Uterus (tissue), 4 donors: ENCODE measurements around the gene MAP4K5. TPM values are rescaled to one million over a fixed set of nuclear protein-coding genes. Genes with fewer than 3 reads are reported as not detected.
"Not testable (repeated sequence)": the region's sequence is repeated elsewhere in the genome, so short reads cannot be mapped to it uniquely, and the experiment has no call there.

Experiments
- DNase-seq, 2 donors: peaks; one replicate each; pipeline ENCODE4 v3.0.0-alpha.2; 2019 to 2020
- H3K27ac ChIP-seq, 2 donors: fragments of 200-600 bp; sonication (generic); 1 replicate in 1 of 2; 2 replicates in 1 of 2; pipeline ENCODE4 v1.5.1; 2016 to 2018
- H3K27me3 ChIP-seq, 2 donors: fragments of 200-600 bp; sonication (generic); one replicate each; pipeline ENCODE4 v1.5.1; 2018 to 2019; ENCODE audit warnings: control low read depth in 1 of 2
- H3K36me3 ChIP-seq, 2 donors: fragments of 200-600 bp; sonication (generic); one replicate each; pipeline ENCODE4 v1.5.1; 2019; ENCODE audit warnings: control low read depth in 1 of 2
- H3K4me1 ChIP-seq, 2 donors: fragments of 200-600 bp; sonication (generic); one replicate each; pipeline ENCODE4 v1.5.1; 2018 to 2019; ENCODE audit warnings: control low read depth in 1 of 2
- H3K4me3 ChIP-seq, 2 donors: fragments of 200-600 bp; sonication (generic); 1 replicate in 1 of 2; 2 replicates in 1 of 2; pipeline ENCODE4 v1.5.1; 2018 to 2019; ENCODE audit warnings: mild to moderate bottlenecking in 1 of 2
- H3K9me3 ChIP-seq, 2 donors: fragments of 200-600 bp; sonication (generic); one replicate each; pipeline ENCODE4 v1.5.1; 2019; ENCODE audit warnings: control low read depth in 1 of 2
- POLR2A ChIP-seq, 2 donors: fragments of 450-650 bp; IDR thresholded peaks; one replicate each; pipeline ENCODE4 v1.6.1; 2016; ENCODE audit warnings: antibody characterized with exemption in 2 of 2, mild to moderate bottlenecking in 1 of 2, moderate library complexity in 1 of 2
- intact Hi-C: fragments of 100-400 bp; cut with DNase I; formaldehyde crosslinking; loops from one replicate; pipeline ENCODE4 v1.15.1; 2023; ENCODE audit warnings: low total_unique reads
- total RNA-seq, 4 donors: library from RNA; depleted of rRNA in 3 of 4; stranded (reverse); fragments of >200 nt in 3 of 4; gene quantifications; one replicate each; pipeline versions ENCODE4 v1.1.0 to v1.2.4, GENCODE V29; 2014 to 2023
- TF ChIP-seq, protein P1 (sequence below), 4 experiments: fragments of 200-600 bp in 2 of 4; fragments of 450-650 bp in 2 of 4; sonication (generic) in 2 of 4; IDR thresholded peaks; one replicate each; pipeline ENCODE4 v1.5.1; 2016 to 2019; ENCODE audit warnings: antibody characterized with exemption in 4 of 4, mild to moderate bottlenecking in 2 of 4, moderate library complexity in 1 of 4
- donor health status: DM: yes; HTN: yes; CAD: no.

The MAP4K5 gene
- total RNA-seq, 4 donors from 2014 or later, result 44.6 to 179 (median 97.8) TPM

- Histone ChIP-seq H3K36me3 (no peaks in the 10 kb centered on the region), H3K4me1 (no peaks in the 10 kb centered on the region), H3K27ac (no peak overlapping the region), H3K4me3 (no peak overlapping the region), H3K27me3 (no peaks in the 10 kb centered on the region), H3K9me3 (peaks cover 0 to 34% of the 10 kb centered on the region in 2 donors)
- TF ChIP-seq POLR2A (IDR thresholded peaks at IDR 0.05), result no peak
- TF ChIP-seq, protein P1, sequence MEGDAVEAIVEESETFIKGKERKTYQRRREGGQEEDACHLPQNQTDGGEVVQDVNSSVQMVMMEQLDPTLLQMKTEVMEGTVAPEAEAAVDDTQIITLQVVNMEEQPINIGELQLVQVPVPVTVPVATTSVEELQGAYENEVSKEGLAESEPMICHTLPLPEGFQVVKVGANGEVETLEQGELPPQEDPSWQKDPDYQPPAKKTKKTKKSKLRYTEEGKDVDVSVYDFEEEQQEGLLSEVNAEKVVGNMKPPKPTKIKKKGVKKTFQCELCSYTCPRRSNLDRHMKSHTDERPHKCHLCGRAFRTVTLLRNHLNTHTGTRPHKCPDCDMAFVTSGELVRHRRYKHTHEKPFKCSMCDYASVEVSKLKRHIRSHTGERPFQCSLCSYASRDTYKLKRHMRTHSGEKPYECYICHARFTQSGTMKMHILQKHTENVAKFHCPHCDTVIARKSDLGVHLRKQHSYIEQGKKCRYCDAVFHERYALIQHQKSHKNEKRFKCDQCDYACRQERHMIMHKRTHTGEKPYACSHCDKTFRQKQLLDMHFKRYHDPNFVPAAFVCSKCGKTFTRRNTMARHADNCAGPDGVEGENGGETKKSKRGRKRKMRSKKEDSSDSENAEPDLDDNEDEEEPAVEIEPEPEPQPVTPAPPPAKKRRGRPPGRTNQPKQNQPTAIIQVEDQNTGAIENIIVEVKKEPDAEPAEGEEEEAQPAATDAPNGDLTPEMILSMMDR (IDR thresholded peaks at IDR 0.05), result no peak
- intact Hi-C loops, result no loop called here
- no peak for DNase-seq
These were observed 37.4 kb upstream of the MAP4K5 start for GRCh38 chr14:50569714-50570274.

DNA sequence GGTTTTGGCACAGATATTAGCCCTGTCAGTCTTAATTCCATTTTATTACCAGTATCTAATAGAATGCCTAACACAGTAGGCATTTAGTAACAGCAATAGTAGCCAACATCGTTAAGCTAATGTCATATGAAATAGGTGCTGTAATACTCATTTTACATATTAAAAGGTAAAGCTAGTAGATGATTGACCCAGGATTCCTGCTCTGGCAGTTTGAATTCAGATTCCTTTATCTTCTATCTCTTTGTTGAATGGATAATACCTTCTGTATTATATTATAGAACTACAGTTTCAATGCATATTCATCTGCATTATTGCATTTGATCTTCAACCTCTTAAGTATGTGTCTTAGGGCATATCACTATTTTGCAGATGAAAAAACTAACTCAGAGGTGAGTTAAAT lies 30.5 kb upstream of the MAP4K5 start:
- no peak overlapping the region for H3K27ac ChIP-seq
- H3K9me3 ChIP-seq, result no peaks in the 10 kb centered on the region
- H3K4me3 ChIP-seq, result no peak overlapping the region
- DNase-seq, result no peak
- H3K36me3 ChIP-seq, result no peaks in the 10 kb centered on the region
- no peaks in the 10 kb centered on the region for H3K27me3 ChIP-seq
- no peaks in the 10 kb centered on the region for H3K4me1 ChIP-seq
- intact Hi-C loops, result no loop called here
- TF ChIP-seq POLR2A (IDR thresholded peaks at IDR 0.05), result no peak
- TF ChIP-seq, protein P1 (IDR thresholded peaks at IDR 0.05), result no peak

GRCh38 chr14:50560931-50561285 lies 28.5 kb upstream of the MAP4K5 start:
- TF ChIP-seq, protein P1 (IDR thresholded peaks at IDR 0.05), result no peak
- peak in 1 of 2 donors; percentile 28 for TF ChIP-seq POLR2A (IDR thresholded peaks at IDR 0.05)

GRCh38 chr14:50559990-50560930 lies 27.9 kb upstream of the MAP4K5 start, which contains the start of gene ATL1:
ATL1 (plus strand) TSS chr14:50560145; CDS start chr14:50560266, 121 bp downstream.
- intact Hi-C loops, result no loop called here
- Histone ChIP-seq H3K4me3 (peak within 1 kb of the TSS; percentile 48 to 76), H3K27me3 (no peaks in the 10 kb centered on the region), H3K27ac (peak within 1 kb of the TSS; percentile 87 to 92), H3K36me3 (no peaks in the 10 kb centered on the region), H3K9me3 (no peaks in the 10 kb centered on the region), H3K4me1 (no peaks in the 10 kb centered on the region)
- DNase-seq, result peak; percentile 70 to 73
- peak in 1 of 2 donors; percentile 45 for TF ChIP-seq POLR2A (IDR thresholded peaks at IDR 0.05)
- TF ChIP-seq, protein P1 (IDR thresholded peaks at IDR 0.05), result no peak

More at GRCh38 chr14:50560931-50561285, 28.5 kb upstream of the MAP4K5 start:
- intact Hi-C loops, result no loop called here
- peak; percentile 84 for DNase-seq
- Histone ChIP-seq H3K4me3 (peak overlapping the region; percentile 48 to 76), H3K27me3 (no peaks in the 10 kb centered on the region), H3K27ac (peak overlapping the region; percentile 87 to 92), H3K9me3 (no peaks in the 10 kb centered on the region), H3K4me1 (no peaks in the 10 kb centered on the region), H3K36me3 (no peaks in the 10 kb centered on the region)

DNA sequence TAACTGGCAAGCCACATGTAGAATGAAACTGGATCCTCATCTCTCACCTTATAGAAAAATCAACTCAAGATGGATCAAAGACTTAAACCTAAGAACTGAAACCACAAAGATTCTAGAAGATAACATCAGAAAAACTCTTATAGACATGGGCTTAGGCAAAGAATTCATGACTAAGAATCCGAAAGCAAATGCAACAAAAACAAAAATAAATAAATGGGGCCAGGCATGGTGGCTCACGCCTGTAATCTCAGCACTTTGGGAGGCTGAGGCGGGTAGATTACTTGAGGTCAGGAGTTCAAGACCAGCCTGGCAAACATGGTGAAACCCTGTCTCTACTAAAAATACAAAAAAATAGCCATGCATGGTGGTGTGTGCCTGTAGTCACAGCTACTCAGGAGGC lies 20.4 kb upstream of the MAP4K5 start:
- H3K9me3 ChIP-seq, H3K4me1 ChIP-seq, H3K27ac ChIP-seq, H3K27me3 ChIP-seq, H3K36me3 ChIP-seq, intact Hi-C loops, DNase-seq, H3K4me3 ChIP-seq: not testable (repeated sequence)
